Skeletal muscle satellite cell (primary cell): ENCODE results near the gene EVI5. TPM values are rescaled to one million over a fixed set of nuclear protein-coding genes. Genes with fewer than 3 reads are reported as not detected.

Experiments
- small RNA-seq: library from RNA; depleted of rRNA; stranded (forward); fragments of <200 nt; gene quantifications from one replicate; pipeline ENCODE3, GENCODE V24; 2012

Gene EVI5

Small RNA genes within 50 kb of the gene (small RNA-seq; reads per million reads assigned to genes)
- gene AC104332.2 (not detected), gene RNU4-59P (0.21 reads per million)
